ENCODE results near the gene MUC12. TPM values are rescaled to one million over a fixed set of nuclear protein-coding genes. Genes with fewer than 3 reads are reported as not detected.

Gene MUC12
- total RNA-seq, 1 experiment from 2014 or later: 11.5 TPM

DNA sequence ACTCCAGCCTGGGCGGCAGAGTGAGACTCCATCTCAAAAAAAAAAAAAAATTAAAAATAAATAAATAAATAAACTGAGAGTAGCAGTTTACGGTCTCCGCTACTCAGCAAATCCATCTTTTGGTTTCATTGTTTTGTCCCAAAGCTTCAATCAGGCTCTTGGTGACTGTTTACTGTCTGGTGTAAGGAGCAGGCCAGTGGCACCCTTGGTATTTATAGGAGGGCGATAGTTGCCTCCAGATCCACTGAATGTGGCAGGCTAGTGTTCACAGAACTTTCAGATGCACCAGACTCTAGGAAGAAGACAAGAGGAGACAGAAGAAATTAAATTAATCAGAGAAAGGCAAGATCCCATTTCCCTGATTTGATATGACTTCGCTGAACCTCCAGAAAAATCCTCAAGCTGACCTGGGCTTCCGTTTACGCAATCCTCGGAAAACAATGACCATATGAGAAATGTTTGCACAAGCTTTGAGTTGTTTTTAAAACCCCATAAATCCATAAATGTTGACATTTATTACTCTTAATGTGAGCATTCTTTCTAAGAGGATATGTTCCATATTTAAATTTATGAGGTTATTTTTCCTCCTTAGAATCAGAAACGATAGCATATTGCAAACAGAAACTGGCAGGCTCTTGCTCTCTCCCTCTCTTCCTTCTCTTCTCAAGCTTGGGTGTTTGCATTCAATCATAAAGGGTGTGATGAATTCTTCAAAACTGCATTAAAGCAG, 27.2 kb upstream of the MUC12 start:
- Histone ChIP-seq H3K79me2 (ENCODE audit: insufficient read depth, low read length) (no peaks in the 10 kb centered on the region), H2AFZ (ENCODE audit: low read length) (no peak overlapping the region), H3K9ac (ENCODE audit: extremely low read depth, insufficient read length, low read length) (no peak overlapping the region), H3K9me3 (ENCODE audit: control insufficient read depth, low read depth, low read length) (no peaks in the 10 kb centered on the region), H2BK12ac (ENCODE audit: insufficient read length, low read depth, low read length) (no peak overlapping the region), H2BK120ac (ENCODE audit: low read depth, low read length, poor library complexity, severe bottlenecking) (no peak overlapping the region), H3K27me3 (ENCODE audit: insufficient read depth, low read length) (no peaks in the 10 kb centered on the region), H4K8ac (replicated peaks; ENCODE audit: insufficient read length, low read depth, low read length) (no peak overlapping the region), H3T11ph (ENCODE audit: low read length) (no peak overlapping the region), H2BK20ac (ENCODE audit: low read depth, low read length, poor library complexity, severe bottlenecking) (no peak overlapping the region), H3K4me2 (ENCODE audit: insufficient read depth, insufficient read length, low read length) (no peak overlapping the region), H4K20me1 (ENCODE audit: control insufficient read depth, insufficient read depth, insufficient read length) (no peaks in the 10 kb centered on the region), H2AK5ac (ENCODE audit: insufficient read length, low read length) (no peak overlapping the region), H3K14ac (ENCODE audit: insufficient read depth, low read length) (no peak overlapping the region), H2BK5ac (ENCODE audit: insufficient read length, low read length) (no peak overlapping the region), H3K27ac (ENCODE audit: insufficient read length, low read depth, low read length) (no peak overlapping the region), H2BK15ac (ENCODE audit: low read depth, low read length) (no peak overlapping the region), H3K23me2 (ENCODE audit: insufficient read length, low read depth, low read length, poor library complexity, severe bottlenecking) (no peaks in the 10 kb centered on the region), H3K4me1 (ENCODE audit: insufficient read depth, low read length) (no peaks in the 10 kb centered on the region), H3K23ac (ENCODE audit: insufficient read length, low read depth, low read length) (no peak overlapping the region), H4K91ac (ENCODE audit: insufficient read length, low read depth, low read length) (no peak overlapping the region), H4K5ac (ENCODE audit: insufficient read length, low read depth, low read length) (no peak overlapping the region), H3K79me1 (ENCODE audit: insufficient read depth, low read depth, low read length, poor library complexity, severe bottlenecking) (no peaks in the 10 kb centered on the region), H3K4ac (ENCODE audit: low read depth, low read length) (no peak overlapping the region), H3K56ac (ENCODE audit: insufficient read length, low read depth, low read length) (no peak overlapping the region), H3K18ac (ENCODE audit: insufficient read length, low read depth, low read length) (no peak overlapping the region)
- Mint-ChIP-seq H3K27ac (peak overlapping the region in 1 of 3 experiments; percentile 26; a peak in 2 of 7 replicates), H3K9me3 (peaks cover 23 to 24% of the 10 kb centered on the region in 2 experiments), H3K4me1 (peaks cover 33 to 38% of the 10 kb centered on the region in 2 experiments), H3K27me3 (ENCODE audit: low read depth) (peaks cover 2% of the 10 kb centered on the region; the same call in 1 of the 2 replicates), H3K36me3 (ENCODE audit: insufficient read depth in 1 of 3, low read depth in 3 of 3) (peaks cover 9 to 18% (median 12%) of the 10 kb centered on the region in 3 experiments), H3K4me3 (no peak overlapping the region)
- DNase-seq: no peak
- TF ChIP-seq, protein P1, sequence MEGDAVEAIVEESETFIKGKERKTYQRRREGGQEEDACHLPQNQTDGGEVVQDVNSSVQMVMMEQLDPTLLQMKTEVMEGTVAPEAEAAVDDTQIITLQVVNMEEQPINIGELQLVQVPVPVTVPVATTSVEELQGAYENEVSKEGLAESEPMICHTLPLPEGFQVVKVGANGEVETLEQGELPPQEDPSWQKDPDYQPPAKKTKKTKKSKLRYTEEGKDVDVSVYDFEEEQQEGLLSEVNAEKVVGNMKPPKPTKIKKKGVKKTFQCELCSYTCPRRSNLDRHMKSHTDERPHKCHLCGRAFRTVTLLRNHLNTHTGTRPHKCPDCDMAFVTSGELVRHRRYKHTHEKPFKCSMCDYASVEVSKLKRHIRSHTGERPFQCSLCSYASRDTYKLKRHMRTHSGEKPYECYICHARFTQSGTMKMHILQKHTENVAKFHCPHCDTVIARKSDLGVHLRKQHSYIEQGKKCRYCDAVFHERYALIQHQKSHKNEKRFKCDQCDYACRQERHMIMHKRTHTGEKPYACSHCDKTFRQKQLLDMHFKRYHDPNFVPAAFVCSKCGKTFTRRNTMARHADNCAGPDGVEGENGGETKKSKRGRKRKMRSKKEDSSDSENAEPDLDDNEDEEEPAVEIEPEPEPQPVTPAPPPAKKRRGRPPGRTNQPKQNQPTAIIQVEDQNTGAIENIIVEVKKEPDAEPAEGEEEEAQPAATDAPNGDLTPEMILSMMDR (conservative IDR thresholded peaks at IDR 0.05): no peak
- no CpG with 5 or more reads among the region's 9 CpGs for WGBS (ENCODE audit: extremely low coverage, insufficient read length, low lambda C conversion rate)

Data from H9 (cell line).